ENCODE results near the gene SLC41A2.

- no peak for TF ChIP-seq CTCF (IDR thresholded peaks at IDR 0.05)
- no peak for TF ChIP-seq POLR2A (IDR thresholded peaks at IDR 0.05)
- no peak for TF ChIP-seq POLR2AphosphoS5 (IDR thresholded peaks at IDR 0.05)
- no peak for TF ChIP-seq EP300 (IDR thresholded peaks at IDR 0.05)
These were observed 430 bp downstream of the SLC41A2 start for GRCh38 chr12:104957719-104958000.

Data from sigmoid colon (tissue), 4 donors.